HG03025 (cell line): Measurements from ENCODE around the gene IDI1.
"Not testable (repeated sequence)": the region's sequence is repeated elsewhere in the genome, so short reads cannot be mapped to it uniquely, and the experiment has no call there.

Experiments used
- ATAC-seq: cut with Tn5 transposase; IDR thresholded peaks from one replicate; pipeline ENCODE4 v1.9.1; 2021; ENCODE audit warnings: mild to moderate bottlenecking, moderate library complexity; ENCODE audit not compliant: unreplicated experiment, low FRiP score

IDI1 gene

GRCh38 chr10:1036341-1036791, 12.6 kb downstream of the IDI1 start:
- ATAC-seq = peak; percentile 64

DNA sequence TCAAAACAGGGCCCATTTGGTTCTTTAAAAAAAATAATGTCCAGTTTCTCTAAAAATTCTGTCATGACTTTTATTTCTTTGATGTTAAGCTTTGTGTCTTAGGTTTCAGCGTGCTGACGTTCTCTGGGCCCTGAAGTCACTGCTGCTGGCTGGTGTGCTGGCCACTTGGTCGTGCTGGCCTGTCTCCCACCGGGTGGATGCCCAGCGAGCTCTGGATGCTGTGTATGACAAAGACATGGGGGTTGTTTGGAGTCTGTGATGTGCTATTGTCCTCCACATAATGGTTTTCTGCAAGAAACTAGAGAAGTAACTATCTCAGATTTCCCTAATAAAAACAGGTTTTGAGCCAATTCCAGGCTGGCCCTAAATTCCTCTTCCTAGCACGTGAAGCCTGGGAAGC, 13.7 kb downstream of the IDI1 start:
- ATAC-seq = no peak

- ATAC-seq = no peak
Observed at GRCh38 chr10:1034758-1035157, 14.2 kb downstream of the IDI1 start.

DNA sequence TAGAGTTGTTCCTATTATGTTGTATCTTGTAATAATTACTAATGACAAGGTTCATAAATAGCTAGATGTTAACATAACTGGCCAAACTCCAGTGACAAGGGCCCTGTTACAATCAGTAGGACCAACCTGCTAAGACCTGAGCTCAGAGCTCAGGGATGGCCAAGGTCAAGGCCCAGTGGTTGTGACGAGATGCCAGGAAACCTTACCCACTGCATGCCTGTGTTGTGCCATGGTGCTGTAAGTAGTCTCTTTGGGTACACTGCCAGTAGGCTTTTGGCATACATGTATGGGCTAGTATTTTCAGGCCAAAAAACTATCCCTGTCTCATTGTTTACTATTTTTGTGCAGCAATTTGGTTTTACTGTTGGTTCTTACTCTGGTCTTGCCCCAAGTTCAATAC, 15.3 kb downstream of the IDI1 start:
- ATAC-seq = no peak

DNA sequence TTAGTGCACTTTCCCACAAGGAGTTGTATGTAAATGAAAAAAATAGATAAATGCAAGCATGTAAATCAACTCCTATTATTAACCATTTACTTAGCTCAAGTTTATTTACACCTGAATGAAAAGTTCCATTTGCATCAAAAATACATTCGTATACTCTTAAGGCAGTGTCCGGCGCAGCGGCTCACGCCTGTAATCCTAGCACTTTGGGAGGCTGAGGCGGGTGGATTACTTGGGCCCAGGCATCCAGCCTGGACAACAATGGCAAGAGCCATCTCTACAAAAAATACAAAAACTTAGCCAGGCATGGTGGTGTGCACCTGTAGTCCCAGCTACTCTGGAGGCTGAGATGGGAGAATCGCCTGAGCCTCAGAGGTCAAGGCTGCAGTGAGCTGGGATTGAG, 19.1 kb downstream of the IDI1 start:
- ATAC-seq = no peak

GRCh38 chr10:1026578-1026977, 22.3 kb downstream of the IDI1 start:
- ATAC-seq = no peak

- ATAC-seq = no peak
Observed at GRCh38 chr10:1025683-1026082, 23.2 kb downstream of the IDI1 start, which contains the start of gene IDI2. TSS of gene IDI2 (minus strand) at chr10:1025859. CDS start at chr10:1024723, 1,136 bp downstream.

- ATAC-seq = no peak
Observed at GRCh38 chr10:1024103-1024502, 24.8 kb downstream of the IDI1 start.

DNA sequence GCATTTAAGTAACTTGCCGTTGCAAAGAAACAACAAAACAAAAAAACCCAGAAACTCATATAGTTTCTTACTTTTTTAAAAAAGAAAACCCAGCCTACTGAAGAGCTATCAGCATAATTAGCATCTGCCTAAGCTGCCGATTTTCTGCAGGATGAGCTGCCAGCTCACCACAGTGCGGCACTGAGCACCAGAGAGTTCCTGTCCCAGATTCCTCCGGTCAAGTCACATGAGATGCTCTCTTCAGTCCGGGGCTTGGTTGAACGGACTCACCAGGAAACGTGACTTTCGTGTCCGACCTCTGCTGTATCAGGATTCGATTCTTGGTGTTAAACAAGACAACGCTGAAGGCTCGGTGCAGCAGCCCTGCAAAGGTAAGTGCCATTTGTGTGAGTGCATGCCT, 26.5 kb downstream of the IDI1 start:
- ATAC-seq = no peak

GRCh38 chr10:1020958-1021357, 28.0 kb downstream of the IDI1 start:
- no peak for ATAC-seq

- ATAC-seq = no peak
Observed at GRCh38 chr10:1020460-1020859, 28.5 kb downstream of the IDI1 start.

DNA sequence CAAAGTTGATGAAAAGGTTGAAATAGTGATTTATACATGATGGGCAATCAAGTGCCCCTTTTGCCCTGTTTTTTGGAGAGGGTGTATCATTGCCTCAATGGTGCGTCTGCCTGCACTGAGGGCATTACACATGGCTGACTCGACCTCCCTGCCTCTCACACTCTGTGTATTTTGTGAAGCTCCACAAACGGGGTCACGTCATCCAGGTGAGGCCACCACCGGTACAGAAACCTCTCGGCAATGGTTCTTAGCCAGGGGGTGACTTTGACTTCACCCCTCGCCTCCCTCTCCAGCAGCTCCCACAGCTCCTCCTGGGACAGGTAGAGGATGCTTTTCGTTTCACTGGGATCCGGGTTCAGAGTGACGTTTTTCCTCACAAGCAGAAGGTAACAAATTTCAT, 29.6 kb downstream of the IDI1 start:
- no peak for ATAC-seq

DNA sequence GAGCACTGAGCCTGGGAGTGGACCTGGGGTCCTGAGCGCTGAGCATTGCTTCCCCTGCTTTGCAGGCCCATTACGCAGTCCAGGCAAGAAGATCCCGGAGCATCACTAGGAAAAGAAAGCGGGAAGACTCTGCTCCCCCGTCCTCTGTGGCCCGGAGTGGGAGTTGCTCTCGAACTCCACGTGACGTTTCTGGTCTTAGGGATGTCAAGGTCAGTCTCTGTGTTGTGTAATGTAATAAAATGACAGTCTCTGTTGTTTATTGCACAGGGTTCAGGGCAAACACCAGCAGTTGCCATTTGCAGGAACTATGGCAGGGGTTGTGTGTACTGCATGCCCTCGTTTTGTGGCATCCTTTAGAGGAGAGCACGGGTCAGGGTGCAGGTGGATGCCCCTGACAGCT, 33.2 kb downstream of the IDI1 start:
- no peak for ATAC-seq

DNA sequence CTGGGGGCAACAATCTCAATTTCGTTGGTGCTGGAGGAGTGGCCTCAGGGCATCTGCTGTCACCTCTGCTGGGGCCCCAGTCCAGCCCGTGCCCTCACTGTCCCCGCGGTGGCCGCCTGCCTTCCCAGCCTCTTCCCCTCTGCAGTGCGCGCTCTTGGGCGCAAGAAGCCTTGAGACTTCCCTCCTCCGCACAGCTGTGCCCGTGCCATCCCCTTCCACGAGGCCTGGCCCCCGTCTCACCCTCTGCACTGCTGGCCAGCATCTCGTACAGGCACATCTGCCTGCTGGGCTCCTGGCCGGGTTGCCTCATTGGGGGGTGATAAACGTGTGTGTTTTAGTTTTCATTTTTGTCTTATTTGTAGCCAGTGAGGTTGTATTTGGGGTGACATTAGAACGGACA, 37.2 kb downstream of the IDI1 start:
- ATAC-seq = no peak

DNA sequence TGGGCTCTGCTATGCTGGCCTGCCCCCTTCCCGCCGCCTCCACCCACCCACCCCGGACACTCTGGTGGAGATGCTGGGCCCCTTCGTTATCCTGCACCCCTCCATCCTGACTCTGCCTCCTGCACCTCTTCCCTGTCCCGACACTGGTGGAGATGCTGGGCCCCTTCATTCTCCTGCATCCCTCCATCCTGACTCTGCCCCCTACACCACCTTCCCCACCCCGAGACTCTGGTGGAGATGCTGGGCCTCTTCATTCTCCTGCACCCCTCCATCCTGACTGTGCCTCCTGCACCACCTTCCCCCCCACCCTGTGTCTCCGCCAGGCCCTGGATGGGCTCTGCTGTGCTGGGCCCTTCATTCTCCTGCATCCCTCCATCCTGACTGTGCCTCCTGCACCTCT, 38.2 kb downstream of the IDI1 start:
- ATAC-seq = no peak

- ATAC-seq = not testable (repeated sequence)
Observed at GRCh38 chr10:1009947-1010346, 39.0 kb downstream of the IDI1 start.

- no peak for ATAC-seq
Observed at GRCh38 chr10:1009071-1009494, 39.8 kb downstream of the IDI1 start.

GRCh38 chr10:1007583-1007982, 41.3 kb downstream of the IDI1 start:
- no peak for ATAC-seq

DNA sequence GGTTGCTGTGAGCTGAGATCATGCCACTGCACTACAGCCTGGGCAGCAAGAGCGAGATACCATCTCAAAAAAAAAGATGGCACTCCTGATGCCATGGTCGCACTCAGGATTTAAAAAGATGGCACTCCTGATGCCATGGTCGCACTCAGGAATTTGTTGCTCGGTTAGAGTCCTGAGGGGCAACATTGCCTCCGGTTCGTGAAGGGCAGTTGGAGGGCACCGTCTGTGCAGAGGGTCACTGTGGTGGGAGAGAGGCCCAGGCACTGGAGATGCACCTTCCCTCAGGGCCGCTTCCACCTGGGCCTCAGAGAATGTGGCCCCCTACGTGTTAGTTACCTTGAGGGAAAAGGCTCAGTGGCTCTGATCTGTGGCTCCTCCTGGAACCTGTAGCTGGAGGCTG, 42.3 kb downstream of the IDI1 start:
- ATAC-seq = no peak

GRCh38 chr10:1003884-1004670, 44.8 kb downstream of the IDI1 start:
- ATAC-seq = no peak

GRCh38 chr10:1002425-1003006, 46.4 kb downstream of the IDI1 start:
- ATAC-seq = no peak
